ENCODE measurements around the gene HOXB7.
A peak's percentile ranks its signal among the peaks of the same experiment; 100 is the strongest.

Gene HOXB7

DNA sequence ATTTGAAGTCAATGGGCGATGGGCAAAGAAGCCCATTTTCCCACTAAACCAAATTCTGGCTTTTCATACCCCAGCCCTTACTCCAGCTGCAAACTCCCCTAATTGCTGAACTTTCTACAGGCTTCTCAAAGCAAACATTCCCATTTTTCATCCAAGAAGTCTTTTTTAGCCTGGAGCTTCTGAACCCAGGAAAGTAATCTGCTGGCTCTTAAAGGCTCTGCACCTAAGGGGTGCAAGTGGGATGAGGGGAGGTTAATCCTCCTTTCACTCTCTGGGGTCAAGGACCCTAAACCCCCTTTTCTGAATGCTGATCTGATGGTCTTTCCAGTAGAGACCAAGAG, 2.4 kb downstream of the HOXB7 start:
- peak; percentile 27 for DNase-seq (ENCODE audit: low read depth, low spot score)
- TF ChIP-seq, protein P1, sequence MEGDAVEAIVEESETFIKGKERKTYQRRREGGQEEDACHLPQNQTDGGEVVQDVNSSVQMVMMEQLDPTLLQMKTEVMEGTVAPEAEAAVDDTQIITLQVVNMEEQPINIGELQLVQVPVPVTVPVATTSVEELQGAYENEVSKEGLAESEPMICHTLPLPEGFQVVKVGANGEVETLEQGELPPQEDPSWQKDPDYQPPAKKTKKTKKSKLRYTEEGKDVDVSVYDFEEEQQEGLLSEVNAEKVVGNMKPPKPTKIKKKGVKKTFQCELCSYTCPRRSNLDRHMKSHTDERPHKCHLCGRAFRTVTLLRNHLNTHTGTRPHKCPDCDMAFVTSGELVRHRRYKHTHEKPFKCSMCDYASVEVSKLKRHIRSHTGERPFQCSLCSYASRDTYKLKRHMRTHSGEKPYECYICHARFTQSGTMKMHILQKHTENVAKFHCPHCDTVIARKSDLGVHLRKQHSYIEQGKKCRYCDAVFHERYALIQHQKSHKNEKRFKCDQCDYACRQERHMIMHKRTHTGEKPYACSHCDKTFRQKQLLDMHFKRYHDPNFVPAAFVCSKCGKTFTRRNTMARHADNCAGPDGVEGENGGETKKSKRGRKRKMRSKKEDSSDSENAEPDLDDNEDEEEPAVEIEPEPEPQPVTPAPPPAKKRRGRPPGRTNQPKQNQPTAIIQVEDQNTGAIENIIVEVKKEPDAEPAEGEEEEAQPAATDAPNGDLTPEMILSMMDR (IDR thresholded peaks at IDR 0.05; ENCODE audit: low read depth, low read length): no peak
- in situ Hi-C loops (cut with HindIII; ENCODE audit: low sequenced_read_pairs): no loop called here
- peak overlapping the region; percentile 75 for H3K4me3 ChIP-seq (ENCODE audit: low read depth, low read length)

DNA sequence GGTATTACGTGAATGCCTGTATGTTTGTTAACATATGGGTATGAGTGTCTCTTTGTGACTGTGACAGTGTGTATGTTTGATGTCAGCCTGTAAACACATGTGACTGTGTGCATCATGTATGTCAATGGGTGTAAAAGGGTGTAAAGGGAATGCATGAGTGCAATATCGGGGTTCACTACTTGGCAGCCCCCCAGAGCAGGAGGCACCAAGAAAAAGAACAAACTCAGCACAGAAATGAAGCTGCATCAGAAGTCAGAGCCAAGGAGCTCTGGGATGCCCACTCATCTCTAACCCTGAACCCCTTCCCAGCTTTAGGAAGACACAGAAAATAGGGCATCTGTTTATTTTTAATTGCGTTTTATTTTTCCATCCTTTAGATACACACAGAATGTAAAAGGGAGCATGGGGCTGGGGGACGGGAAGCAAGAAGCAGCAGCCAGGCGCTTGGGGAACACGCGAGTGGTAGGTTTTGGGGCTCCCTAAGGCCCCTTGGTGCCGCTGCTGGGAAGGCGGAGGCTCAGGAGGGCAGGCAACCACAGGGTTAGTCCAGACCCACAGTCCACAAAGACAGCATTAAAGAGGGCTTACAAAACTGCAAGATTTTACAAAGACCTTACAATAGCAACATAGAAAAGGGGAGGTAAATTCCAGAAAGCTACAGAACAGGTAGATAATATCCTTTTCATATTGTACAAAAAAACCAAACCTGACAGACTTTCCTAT, 3.8 kb downstream of the HOXB7 start:
- TF ChIP-seq, protein P1 (IDR thresholded peaks at IDR 0.05; ENCODE audit: low read depth, low read length): no peak
- peak; percentile 13 for DNase-seq (ENCODE audit: low read depth, low spot score)
- in situ Hi-C loops (cut with HindIII; ENCODE audit: low sequenced_read_pairs): no loop called here
- peak overlapping the region; percentile 57 for H3K4me3 ChIP-seq (ENCODE audit: low read depth, low read length)

DNA sequence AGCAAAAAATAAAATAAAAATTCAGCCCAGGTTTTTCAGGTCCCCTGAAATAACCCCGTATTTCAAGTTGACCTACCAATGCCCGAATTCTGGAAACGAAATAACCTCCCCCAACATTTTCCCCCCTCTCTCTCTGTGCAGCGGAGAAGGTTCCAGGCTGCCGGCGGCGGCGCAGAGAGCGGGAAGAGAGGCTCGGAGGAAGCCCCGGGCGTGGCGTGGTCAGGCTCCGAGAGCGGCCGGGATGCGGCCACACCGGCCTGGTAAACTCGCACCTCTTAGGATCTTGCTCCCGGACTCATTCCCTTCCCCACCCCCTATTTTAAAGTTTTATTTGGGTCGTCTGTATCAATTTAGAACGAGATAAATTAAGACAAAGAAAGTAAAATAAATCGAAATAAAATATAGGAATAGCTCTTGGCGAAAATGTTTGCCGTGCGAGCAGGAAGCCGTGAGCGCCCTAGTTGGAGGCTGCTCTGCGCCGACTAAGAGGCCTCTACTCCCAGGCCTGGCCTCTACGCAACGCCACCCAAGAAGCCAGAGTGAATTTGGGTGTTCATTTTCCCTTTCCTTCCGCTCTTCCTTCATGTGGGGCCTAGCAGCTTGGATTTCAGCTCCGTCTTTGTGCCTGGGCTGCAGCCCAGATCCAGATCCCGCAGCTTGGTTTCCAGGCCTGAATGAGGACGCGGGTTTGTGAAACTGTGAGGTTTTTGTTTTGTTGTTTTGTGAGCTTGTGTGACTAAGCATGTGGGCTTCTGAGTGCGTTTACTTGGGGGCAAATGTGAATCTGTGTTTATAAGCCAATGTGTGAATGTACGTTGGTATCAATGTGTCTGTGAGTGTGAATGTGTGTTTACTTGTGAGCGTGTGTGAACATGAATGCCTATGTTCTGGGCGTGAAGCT, 4.6 kb downstream of the HOXB7 start:
- H3K4me3 ChIP-seq (ENCODE audit: low read depth, low read length): peak overlapping the region; percentile 57
- peak; percentile 53 for DNase-seq (ENCODE audit: low read depth, low spot score)
- TF ChIP-seq, protein P1 (IDR thresholded peaks at IDR 0.05; ENCODE audit: low read depth, low read length): no peak
- in situ Hi-C loops (cut with HindIII; ENCODE audit: low sequenced_read_pairs): no loop called here

DNA sequence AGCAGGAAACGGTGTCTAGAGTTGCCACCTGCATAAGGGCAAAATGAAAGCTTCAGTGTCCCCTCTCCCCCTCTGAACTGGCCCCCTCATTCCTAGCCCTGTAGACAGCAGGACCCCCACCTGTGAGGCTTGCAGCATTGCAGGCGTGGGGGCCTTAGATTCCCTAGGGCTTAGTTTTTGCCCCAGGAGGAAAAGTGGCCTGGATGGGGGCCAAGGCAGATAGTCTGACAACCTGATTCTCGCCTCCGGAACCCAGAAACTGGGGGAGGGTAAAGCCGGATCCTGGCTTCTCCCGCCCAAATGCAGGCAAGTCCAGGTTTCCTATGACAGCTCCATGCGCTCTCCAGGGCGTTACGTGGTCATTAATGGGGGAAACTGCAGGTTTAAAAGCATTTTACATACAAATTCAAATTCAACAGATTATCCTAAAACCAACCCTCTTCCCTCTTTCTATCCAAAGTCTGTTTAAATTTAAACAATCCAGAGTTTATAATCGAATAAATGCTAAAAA, 5.4 kb downstream of the HOXB7 start:
- in situ Hi-C loops (cut with HindIII; ENCODE audit: low sequenced_read_pairs): no loop called here
- TF ChIP-seq, protein P1 (IDR thresholded peaks at IDR 0.05; ENCODE audit: low read depth, low read length): no peak
- DNase-seq (ENCODE audit: low read depth, low spot score): peak; percentile 67
- peak overlapping the region; percentile 57 for H3K4me3 ChIP-seq (ENCODE audit: low read depth, low read length)

DNA sequence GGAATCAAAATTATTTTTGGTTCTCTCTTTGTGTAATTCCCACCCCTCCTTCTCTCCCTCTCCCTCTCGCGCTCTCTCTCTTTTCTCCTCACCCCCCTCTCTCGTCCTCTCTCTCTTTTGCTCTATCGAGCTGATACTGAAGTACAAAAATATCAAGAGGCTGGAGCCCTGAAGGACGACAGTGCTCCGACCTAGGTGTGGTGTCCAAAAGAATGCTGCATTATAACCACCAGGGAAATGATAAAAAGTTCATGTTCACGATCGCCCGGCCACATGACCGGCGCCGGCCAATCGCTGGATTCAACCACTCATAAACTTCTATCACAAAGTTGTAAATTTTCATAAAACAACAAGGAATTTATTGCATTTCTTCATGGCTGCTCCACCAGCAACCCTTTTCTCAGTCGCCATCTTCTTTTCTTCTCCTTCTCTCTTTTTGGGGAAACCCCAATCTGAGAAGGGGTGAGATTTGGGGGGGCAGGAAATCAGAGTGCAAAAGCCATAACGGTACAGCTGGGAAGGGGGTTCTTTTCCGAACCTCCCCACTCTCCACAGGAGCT, 6.0 kb downstream of the HOXB7 start, which contains the start of gene HOXB6:
HOXB6 (minus strand) TSS at position 217 of the 560 bp plus-strand sequence. CDS start 6,836 bp downstream, outside the sequence.
- TF ChIP-seq, protein P1 (IDR thresholded peaks at IDR 0.05; ENCODE audit: low read depth, low read length): no peak
- in situ Hi-C loops (cut with HindIII; ENCODE audit: low sequenced_read_pairs): no loop called here
- H3K4me3 ChIP-seq (ENCODE audit: low read depth, low read length): peak within 1 kb of the TSS; percentile 57
- DNase-seq (ENCODE audit: low read depth, low spot score): peak; percentile 91
